Ishikawa (cell line): ENCODE results near the gene ATP6V1C2.

Experiments
- CEBPB ChIP-seq: IDR thresholded peaks from 2 replicates; pipeline ENCODE4 v1.6.1; 2012
- CREB1 ChIP-seq: IDR thresholded peaks from 2 replicates; pipeline ENCODE4 v1.6.1; 2012; ENCODE audit warnings: low read depth
- EGR1 ChIP-seq: IDR thresholded peaks from 2 replicates; pipeline ENCODE4 v1.6.1; 2012
- EP300 ChIP-seq: IDR thresholded peaks from 2 replicates; pipeline ENCODE4 v1.6.1; 2012; ENCODE audit warnings: borderline replicate concordance
- FOXM1 ChIP-seq: IDR thresholded peaks from 2 replicates; pipeline ENCODE4 v1.6.1; 2012; ENCODE audit warnings: low read depth, borderline replicate concordance
- MAX ChIP-seq: IDR thresholded peaks from 2 replicates; pipeline ENCODE4 v1.6.1; 2012
- NFIC ChIP-seq: IDR thresholded peaks from 2 replicates; pipeline ENCODE4 v1.6.1; 2012
- RAD21 ChIP-seq: IDR thresholded peaks from 2 replicates; pipeline ENCODE4 v1.6.1; 2012; ENCODE audit warnings: low read depth
- REST ChIP-seq: IDR thresholded peaks from 2 replicates; pipeline ENCODE4 v1.6.1; 2012; ENCODE audit warnings: low read depth, mild to moderate bottlenecking
- TAF1 ChIP-seq: IDR thresholded peaks from 2 replicates; pipeline ENCODE4 v1.6.1; 2012; ENCODE audit warnings: low read depth, mild to moderate bottlenecking
- TCF12 ChIP-seq: IDR thresholded peaks from 2 replicates; pipeline ENCODE4 v1.6.1; 2012; ENCODE audit warnings: low read depth
- TEAD4 ChIP-seq: IDR thresholded peaks from 2 replicates; pipeline ENCODE4 v1.6.1; 2012
- USF1 ChIP-seq: IDR thresholded peaks from 2 replicates; pipeline ENCODE4 v1.6.1; 2012
- YY1 ChIP-seq: IDR thresholded peaks from 2 replicates; pipeline ENCODE4 v1.6.1; 2012; ENCODE audit warnings: low read depth
- ZBTB7A ChIP-seq: IDR thresholded peaks from 2 replicates; pipeline ENCODE4 v1.6.1; 2012; ENCODE audit warnings: low read depth

ATP6V1C2 gene

DNA sequence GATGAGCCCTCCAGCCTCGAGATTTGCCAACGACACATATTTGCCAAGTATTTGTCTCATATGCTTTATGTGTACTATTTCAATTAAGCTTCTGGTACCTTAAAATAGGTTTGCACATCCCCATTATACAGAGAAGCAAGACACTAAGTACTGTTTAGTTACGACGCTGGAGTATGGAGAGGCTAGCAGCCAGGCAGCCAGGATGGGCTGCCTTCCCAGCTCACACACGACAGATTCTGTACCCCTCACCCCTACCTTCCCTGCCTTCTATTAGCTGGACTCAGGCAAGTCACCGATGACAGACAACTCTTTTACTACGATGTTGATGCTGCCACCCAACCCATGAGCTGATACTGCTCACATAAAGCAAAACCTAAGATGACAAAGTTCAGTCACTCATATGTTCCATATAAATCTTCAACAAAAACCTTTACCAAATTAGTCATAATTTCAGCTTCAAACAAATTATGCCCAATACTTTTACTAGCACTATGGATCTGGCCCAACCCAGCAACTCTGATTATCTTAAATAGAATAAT is 74.1 kb downstream of the ATP6V1C2 start:
- TF ChIP-seq TEAD4 (no peak), FOXM1 (no peak), ZBTB7A (no peak), EGR1 (no peak), CEBPB (no peak), REST (no peak), USF1 (no peak), TAF1 (no peak)

DNA sequence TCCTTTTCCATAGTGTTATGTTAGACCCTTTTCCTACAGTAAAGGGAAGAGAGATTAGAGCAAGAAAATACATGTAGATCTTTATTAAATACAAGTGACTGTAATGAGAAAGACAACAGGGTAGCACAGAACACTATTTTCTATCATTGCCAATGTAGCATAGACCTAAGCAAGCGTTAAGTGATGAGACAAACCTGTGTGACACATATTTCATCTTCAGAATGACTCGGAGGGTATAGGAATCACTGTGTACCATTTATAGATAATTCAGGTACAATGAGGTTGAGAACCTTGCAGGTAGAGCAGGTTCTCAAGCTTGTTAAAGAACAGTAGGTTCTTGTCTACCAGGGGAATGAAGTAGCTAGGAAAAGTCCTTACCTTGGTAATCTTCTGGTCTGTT is 75.3 kb downstream of the ATP6V1C2 start:
- TF ChIP-seq TEAD4 (no peak), YY1 (no peak), EGR1 (no peak), EP300 (no peak), FOXM1 (no peak), USF1 (no peak), MAX (no peak), CREB1 (no peak), CEBPB (no peak), TCF12 (no peak), TAF1 (no peak), REST (no peak), ZBTB7A (no peak), NFIC (no peak), RAD21 (no peak)

DNA sequence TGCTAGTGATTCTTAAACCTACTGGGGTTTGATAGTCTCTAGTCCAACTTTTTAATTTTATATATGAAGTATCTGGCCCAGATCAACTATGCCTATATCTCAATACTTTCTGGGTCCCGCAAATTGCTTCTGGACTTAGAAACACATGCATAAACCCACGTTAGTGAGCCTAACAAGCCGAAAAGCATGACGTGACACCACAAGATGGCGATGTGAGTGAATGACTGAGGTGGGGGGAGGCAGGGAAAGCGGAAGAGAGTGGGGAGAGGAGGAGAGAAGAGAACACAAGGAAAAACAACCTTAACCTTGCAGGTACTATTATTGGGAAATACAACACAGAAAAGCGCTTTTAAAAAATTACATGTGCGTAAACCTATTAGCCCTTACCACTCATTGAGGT is 77.4 kb downstream of the ATP6V1C2 start:
- TF ChIP-seq TEAD4 (no peak), NFIC (no peak), CEBPB (no peak), TCF12 (no peak), USF1 (no peak), EP300 (no peak), MAX (no peak), TAF1 (no peak), REST (no peak), YY1 (no peak), RAD21 (no peak), CREB1 (no peak), EGR1 (no peak), ZBTB7A (no peak), FOXM1 (no peak)

DNA sequence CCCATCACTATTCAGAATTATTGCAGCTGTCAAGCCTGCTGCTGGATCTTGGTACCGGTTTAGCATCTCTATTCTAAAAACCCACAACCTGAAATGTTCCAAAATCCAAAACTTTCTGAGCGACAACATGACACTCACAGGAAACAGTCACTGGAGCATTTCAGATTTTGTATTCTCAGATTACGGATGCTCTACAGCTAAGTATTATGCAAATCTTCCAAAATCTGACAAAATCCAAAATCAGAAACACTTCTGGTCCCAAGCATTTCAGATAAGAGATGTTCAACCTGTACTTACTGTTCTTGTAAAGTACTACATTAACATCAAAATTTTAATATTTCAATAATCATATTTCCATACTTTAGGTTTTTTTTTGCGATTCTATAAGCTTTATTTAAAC is 78.7 kb downstream of the ATP6V1C2 start:
- TF ChIP-seq USF1 (no peak), NFIC (no peak), TCF12 (no peak), ZBTB7A (no peak), TAF1 (no peak), RAD21 (no peak), MAX (no peak), EP300 (no peak), CEBPB (no peak), TEAD4 (no peak), YY1 (no peak), CREB1 (no peak), EGR1 (no peak), REST (no peak), FOXM1 (no peak)
